ENCODE data around the gene NOL4L.

DNA sequence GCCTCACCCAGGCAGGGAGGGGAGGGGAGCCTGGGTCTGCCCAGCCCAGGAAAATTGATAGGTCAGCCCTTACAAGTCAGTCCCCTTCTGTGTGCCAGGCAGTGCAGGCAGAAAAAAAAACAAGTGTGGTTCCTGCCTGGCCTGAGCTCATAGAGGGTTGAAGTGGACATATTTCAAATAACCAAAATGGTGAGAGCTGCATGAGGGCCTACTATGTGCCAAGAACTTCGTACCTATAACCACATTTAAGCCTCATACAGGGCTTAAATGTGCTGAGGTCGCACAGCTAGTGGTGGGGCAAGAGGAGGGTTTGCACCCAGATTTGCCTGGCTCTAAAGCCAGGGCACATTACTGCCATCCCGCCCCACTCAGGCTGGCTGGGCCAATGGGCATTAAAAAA is 6.9 kb upstream of the NOL4L start:
- TF ChIP-seq POLR2A (IDR thresholded peaks at IDR 0.05; ENCODE audit: low read depth, low read length) (no peak), POLR2AphosphoS5 (IDR thresholded peaks at IDR 0.05; ENCODE audit: low read depth, low read length) (no peak), TAF1 (IDR thresholded peaks at IDR 0.05; ENCODE audit: low read depth, low read length) (no peak), SPI1 (IDR thresholded peaks at IDR 0.05; ENCODE audit: low read depth, low read length) (no peak), POU2F2 (IDR thresholded peaks at IDR 0.05; ENCODE audit: low read depth, low read length) (no peak), PAX5 (IDR thresholded peaks at IDR 0.05; ENCODE audit: insufficient read depth, low read length, severe bottlenecking) (no peak)
